ENCODE data around the gene COL27A1. TPM values are rescaled to one million over a fixed set of nuclear protein-coding genes. Genes with fewer than 3 reads are reported as not detected.

The COL27A1 gene
- total and polyA plus RNA-seq, 7 donors: 1.4 to 13.3 (median 4.3) TPM

DNA sequence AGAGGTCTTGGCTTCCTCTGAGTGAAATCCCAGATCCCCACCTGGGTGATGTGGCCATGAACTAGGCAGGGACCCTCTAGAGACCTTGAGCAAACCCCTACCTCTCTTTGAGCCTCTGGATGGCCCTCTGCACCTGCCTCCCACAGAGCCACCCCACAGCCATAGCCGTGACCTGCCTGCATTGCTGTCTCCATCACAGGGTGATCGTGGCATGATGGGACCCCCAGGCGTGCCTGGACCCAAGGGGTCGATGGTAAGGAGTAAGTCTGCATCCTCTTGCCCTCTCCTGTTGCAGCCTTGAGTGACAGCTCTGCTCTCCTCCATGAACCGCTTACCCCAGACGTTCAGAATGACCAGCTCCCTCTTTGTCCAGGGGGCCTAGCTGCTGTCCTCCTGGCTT lies 97.1 kb downstream of the COL27A1 start:
- intact Hi-C loops (cut with DNase I): no loop called here
- Histone ChIP-seq H3K9me3 (no peaks in the 10 kb centered on the region), H3K4me3 (no peak overlapping the region), H3K27ac (no peak overlapping the region), H3K27me3 (no peaks in the 10 kb centered on the region), H3K36me3 (no peaks in the 10 kb centered on the region), H3K4me1 (peaks cover 0 to 35% (median 32%) of the 10 kb centered on the region in 4 donors)
- WGBS, 2 donors: 88 to 90% methylated on average over 6 of the region's 6 CpGs
- no peak for DNase-seq
- TF ChIP-seq EP300 (IDR thresholded peaks at IDR 0.05) (no peak), POLR2A (IDR thresholded peaks at IDR 0.05) (no peak)
- TF ChIP-seq, protein P1, sequence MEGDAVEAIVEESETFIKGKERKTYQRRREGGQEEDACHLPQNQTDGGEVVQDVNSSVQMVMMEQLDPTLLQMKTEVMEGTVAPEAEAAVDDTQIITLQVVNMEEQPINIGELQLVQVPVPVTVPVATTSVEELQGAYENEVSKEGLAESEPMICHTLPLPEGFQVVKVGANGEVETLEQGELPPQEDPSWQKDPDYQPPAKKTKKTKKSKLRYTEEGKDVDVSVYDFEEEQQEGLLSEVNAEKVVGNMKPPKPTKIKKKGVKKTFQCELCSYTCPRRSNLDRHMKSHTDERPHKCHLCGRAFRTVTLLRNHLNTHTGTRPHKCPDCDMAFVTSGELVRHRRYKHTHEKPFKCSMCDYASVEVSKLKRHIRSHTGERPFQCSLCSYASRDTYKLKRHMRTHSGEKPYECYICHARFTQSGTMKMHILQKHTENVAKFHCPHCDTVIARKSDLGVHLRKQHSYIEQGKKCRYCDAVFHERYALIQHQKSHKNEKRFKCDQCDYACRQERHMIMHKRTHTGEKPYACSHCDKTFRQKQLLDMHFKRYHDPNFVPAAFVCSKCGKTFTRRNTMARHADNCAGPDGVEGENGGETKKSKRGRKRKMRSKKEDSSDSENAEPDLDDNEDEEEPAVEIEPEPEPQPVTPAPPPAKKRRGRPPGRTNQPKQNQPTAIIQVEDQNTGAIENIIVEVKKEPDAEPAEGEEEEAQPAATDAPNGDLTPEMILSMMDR (IDR thresholded peaks at IDR 0.05): no peak

DNA sequence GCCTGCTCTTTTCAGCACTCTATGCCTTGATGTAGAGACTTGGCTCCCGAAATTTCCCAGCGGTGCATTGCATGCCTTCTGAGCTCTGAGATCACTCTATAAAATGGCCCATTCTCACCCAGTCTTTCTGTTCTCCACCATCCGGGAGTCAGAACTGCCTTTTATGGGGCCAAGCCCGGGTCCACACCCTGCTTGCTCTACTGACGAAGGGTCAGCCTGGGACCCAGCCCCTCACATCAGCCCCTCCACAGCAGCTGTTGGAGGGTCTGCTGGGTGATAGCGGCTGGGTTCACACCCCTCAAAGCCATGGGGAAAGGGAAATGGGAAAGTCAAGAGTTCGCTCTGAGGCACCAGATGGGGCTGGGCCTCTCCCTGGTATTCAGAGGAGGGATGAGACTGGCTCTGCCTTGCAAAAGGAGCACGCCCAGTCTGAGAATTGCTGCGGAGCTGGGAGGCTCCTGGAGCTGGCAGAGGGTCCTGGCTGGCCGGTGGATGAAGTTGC lies 101.5 kb downstream of the COL27A1 start:
- Histone ChIP-seq H3K4me1 (no peaks in the 10 kb centered on the region), H3K36me3 (no peaks in the 10 kb centered on the region), H3K27me3 (no peaks in the 10 kb centered on the region), H3K27ac (no peak overlapping the region), H3K9me3 (no peaks in the 10 kb centered on the region), H3K4me3 (no peak overlapping the region)
- WGBS, 2 donors: 63 to 79% methylated on average over 10 of the region's 10 CpGs
- intact Hi-C loops (cut with DNase I): no loop called here
- TF ChIP-seq POLR2A (IDR thresholded peaks at IDR 0.05) (no peak), POLR2AphosphoS5 (IDR thresholded peaks at IDR 0.05) (no peak), EP300 (IDR thresholded peaks at IDR 0.05) (no peak)
- TF ChIP-seq, protein P1 (IDR thresholded peaks at IDR 0.05): no peak
- no peak for DNase-seq

DNA sequence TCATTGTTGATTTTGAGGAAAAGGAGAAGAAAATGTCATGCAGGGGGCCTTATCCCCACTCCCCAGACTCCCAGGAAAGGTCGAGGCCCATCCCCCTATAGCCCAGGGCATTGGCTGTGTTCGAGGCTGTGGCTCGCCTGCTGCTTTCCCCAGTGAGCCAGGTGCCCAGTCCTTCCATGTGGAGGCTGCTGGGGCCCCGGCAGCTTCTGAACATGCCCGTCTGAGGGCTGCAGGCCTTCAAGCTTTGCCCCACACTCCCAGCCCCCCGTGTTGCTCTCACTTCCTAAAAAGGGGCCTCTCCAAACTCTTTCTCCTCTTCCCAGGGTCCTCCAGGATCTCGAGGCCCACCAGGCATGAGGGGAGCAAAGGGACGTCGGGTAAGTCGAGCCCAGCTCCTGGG lies 102.9 kb downstream of the COL27A1 start:
- H3K4me1 ChIP-seq: no peaks in the 10 kb centered on the region
- no peak overlapping the region for H3K27ac ChIP-seq
- no peak overlapping the region for H3K4me3 ChIP-seq
- no peaks in the 10 kb centered on the region for H3K36me3 ChIP-seq
- H3K9me3 ChIP-seq: no peaks in the 10 kb centered on the region
- intact Hi-C loops (cut with DNase I): no loop called here
- WGBS, 2 donors: 79 to 82% methylated on average over 10 of the region's 10 CpGs
- DNase-seq: no peak
- no peaks in the 10 kb centered on the region for H3K27me3 ChIP-seq
- TF ChIP-seq EP300 (IDR thresholded peaks at IDR 0.05) (no peak), POLR2AphosphoS5 (IDR thresholded peaks at IDR 0.05) (no peak), POLR2A (IDR thresholded peaks at IDR 0.05) (no peak)
- TF ChIP-seq, protein P1 (IDR thresholded peaks at IDR 0.05): no peak

DNA sequence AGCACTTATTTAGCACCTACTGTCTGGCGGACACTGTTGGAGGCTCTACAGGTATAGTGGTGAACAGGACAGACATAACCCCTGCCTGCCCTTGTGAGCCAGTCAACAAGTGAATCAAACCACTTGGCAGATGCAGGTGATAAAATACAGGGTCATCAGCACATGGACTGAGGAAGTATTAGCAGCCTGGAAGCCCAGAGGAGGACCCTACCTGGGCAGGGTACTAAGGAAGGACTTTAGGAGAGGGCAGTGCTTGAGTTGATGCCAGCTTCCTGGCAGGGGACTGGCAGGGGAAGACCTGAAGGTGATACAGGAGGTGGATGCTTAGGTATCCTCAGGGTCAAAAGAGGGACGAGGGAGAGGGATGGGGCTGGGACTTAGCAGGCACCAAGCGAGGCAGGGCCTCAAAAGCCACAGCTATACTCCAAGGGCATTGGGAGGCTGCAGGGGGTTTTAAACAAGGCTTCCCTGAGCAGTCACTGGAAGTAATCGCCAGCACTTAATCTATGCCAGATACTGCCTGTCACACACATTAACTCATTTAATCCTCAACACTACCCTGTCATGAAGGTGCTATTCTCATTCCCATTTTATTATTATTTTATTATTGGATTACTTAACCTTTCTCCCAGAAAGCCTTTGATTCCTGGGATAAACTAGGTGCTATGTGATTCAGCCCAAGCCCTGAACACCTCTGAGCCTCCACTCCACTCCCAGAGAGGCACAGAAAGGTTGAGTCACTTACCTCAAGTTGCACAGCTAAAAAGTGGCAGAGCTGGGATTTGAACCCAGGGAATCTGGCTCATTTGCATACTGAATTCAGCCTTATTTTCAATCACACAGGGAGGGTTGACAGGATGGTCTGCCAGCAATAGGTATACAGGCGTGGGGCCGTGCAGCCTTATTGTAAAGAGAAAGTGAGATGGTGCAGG lies 103.8 kb downstream of the COL27A1 start:
- H3K9me3 ChIP-seq: no peaks in the 10 kb centered on the region
- TF ChIP-seq, protein P1 (IDR thresholded peaks at IDR 0.05): no peak
- no peak for TF ChIP-seq POLR2AphosphoS5 (IDR thresholded peaks at IDR 0.05)
- DNase-seq: no peak
- intact Hi-C loops (cut with DNase I): no loop called here
- no peaks in the 10 kb centered on the region for H3K27me3 ChIP-seq
- no peaks in the 10 kb centered on the region for H3K36me3 ChIP-seq
- WGBS, 2 donors: 78 to 87% methylated on average over 6 of the region's 6 CpGs
- H3K4me3 ChIP-seq: no peak overlapping the region
- no peak overlapping the region for H3K27ac ChIP-seq
- peaks cover 0 to 5% (median 0%) of the 10 kb centered on the region in 4 donors for H3K4me1 ChIP-seq
